Panc1 (cell line): Measurements from ENCODE around the gene CT45A1.
"Not testable (repeated sequence)": the region's sequence is repeated elsewhere in the genome, so short reads cannot be mapped to it uniquely, and the experiment has no call there.

ENCODE experiments used
- POLR2AphosphoS5 ChIP-seq: IDR thresholded peaks from 2 replicates; pipeline ENCODE4 v1.6.1; 2012; ENCODE audit warnings: mild to moderate bottlenecking, low read depth, low read length, moderate library complexity
- TF ChIP-seq, protein P1 (sequence below): fragments of 450-650 bp; IDR thresholded peaks from 2 replicates; pipeline ENCODE4 v1.5.1; 2017; ENCODE audit warnings: mild to moderate bottlenecking

- TF ChIP-seq, protein P1, sequence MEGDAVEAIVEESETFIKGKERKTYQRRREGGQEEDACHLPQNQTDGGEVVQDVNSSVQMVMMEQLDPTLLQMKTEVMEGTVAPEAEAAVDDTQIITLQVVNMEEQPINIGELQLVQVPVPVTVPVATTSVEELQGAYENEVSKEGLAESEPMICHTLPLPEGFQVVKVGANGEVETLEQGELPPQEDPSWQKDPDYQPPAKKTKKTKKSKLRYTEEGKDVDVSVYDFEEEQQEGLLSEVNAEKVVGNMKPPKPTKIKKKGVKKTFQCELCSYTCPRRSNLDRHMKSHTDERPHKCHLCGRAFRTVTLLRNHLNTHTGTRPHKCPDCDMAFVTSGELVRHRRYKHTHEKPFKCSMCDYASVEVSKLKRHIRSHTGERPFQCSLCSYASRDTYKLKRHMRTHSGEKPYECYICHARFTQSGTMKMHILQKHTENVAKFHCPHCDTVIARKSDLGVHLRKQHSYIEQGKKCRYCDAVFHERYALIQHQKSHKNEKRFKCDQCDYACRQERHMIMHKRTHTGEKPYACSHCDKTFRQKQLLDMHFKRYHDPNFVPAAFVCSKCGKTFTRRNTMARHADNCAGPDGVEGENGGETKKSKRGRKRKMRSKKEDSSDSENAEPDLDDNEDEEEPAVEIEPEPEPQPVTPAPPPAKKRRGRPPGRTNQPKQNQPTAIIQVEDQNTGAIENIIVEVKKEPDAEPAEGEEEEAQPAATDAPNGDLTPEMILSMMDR = not testable (repeated sequence)
- not testable (repeated sequence) for TF ChIP-seq POLR2AphosphoS5
These were observed 21.2 kb downstream of the CT45A1 start for GRCh38 chrX:135734666-135735065.
